ENCODE measurements around the gene AZU1.

The AZU1 gene

DNA sequence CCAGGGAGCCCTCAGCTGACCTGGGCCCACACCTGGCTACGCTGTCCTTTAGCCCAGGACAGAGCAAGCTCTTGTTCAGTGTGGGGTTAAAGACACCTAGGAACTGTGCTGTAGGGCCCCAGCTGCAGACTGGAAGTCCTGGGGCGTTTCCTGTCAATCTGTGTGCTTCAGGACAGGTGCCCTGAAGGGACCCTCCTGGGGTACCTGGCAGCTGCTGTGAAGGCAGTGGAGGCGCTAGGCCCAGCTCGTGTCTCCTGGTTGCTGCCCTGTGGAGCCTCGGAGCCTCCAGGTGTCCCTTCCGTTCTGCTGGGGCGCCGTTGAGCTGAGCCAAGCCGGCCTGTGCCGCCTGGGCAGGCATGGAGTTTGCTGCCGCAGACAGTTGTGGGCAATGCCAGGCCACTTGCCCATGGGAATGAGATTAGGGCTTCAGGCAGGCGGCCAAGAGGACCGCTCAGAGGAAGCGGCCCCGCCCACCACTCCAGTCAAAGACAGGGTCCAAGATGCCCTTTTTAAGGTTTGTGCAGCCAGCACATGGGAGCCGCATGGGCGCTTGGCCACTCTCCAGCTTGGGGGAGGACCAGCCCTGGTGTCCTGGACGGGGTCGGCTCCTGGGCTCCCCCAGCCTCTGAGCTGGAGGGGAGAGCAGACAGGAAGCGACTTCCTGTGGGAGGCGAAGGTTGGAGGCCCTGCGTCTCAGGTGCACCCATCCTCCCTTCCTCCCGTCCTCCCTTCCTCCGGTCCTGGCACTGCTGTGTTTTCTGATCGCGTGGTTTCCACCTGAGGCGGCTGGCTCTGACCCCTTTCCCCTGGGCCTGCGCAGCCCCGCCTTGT is 26.4 kb upstream of the AZU1 start:
- no peak for DNase-seq
- TF ChIP-seq POLR2A (IDR thresholded peaks at IDR 0.05; ENCODE audit: low read length) (no peak), GATA1 (IDR thresholded peaks at IDR 0.05; ENCODE audit: low read depth, low read length) (no peak)

DNA sequence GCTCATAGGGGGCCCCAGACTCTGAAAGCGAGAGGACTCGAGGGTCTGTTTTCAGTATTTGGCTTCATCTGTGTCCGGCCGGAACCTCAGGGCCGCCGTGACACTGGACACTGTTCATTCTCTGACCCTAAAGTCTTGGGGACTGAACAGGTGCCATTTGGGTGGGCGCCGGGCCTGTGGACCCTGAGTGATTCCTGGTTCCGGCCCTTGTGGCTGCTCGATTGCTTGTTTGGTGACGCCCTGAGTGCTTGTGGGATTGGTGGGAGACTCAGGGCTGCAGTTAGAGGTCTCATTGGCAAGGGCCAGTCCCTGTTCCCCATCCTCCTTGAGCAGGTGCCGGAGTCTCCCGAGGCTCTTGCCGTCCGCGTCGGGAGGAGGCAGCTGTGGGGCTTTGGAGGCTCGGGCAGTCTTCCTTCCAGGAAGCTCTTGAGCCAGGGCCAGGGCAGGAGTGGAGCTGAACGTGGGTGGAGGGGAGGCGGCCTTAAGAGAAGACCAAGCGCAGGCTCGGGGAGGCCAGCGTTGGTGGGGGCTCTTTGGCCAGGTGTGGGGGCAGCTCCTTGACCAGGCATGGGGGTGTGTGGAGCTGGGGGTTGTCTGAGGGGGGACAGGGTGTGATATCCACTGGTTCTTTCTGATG is 25.7 kb upstream of the AZU1 start:
- TF ChIP-seq GATA1 (IDR thresholded peaks at IDR 0.05; ENCODE audit: low read depth, low read length) (no peak), POLR2A (IDR thresholded peaks at IDR 0.05; ENCODE audit: low read length) (no peak)
- no peak for DNase-seq

DNA sequence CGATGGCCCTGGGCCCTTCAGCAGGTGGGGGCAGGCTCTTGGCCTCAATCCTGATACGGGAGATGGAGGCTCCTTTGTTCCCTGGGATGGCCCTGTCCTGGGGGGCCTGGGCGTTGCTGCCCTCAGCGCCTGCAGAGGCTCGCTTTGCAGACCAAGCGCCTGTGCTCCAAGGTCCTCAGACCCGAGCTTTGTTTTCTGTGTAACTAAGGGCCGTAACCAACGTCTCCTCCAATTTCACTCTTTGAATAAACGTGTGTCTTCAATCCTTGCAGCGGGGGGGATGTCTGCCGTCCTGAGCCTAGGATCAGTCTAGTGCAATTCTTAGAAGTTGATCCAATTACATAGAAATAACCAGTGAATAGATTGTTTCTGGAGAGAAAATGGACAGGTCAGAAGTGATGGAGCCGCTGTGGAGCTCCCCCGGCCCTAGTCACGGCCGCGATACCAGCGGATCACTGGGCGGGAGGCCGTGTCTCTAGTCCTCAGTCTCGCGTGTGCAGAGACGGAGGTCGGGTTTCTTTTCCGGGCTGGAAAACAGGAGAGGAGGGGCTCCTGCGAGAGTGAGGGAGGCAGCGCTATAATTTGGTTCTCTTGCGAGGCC is 25.0 kb upstream of the AZU1 start:
- DNase-seq: no peak
- TF ChIP-seq POLR2A (IDR thresholded peaks at IDR 0.05; ENCODE audit: low read length) (no peak), GATA1 (IDR thresholded peaks at IDR 0.05; ENCODE audit: low read depth, low read length) (no peak)

DNA sequence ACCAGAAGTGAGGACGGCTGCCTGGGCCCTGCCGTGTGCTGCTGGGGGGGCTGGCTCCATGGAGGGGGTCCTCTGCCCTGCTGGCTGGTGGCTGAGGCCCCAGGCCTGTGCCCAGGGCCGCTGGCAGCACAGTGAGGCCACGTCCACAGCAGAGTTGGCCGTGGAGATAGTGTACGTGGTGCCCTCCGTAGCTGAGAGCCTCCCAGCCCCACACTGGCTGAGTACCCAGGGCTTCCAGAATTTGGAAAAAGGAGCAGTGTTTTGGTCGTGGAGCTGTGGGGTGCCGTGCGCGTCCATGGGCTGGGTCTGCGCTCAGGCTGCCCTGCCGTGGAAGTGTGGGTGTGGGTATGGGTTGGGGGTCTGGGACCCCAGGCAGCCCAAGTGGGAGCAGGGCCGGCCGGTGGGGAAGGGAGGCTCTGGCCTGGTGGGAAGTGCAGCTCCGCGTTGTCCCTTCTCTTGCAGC is 24.5 kb upstream of the AZU1 start:
- no peak for DNase-seq
- TF ChIP-seq GATA1 (IDR thresholded peaks at IDR 0.05; ENCODE audit: low read depth, low read length) (no peak), POLR2A (IDR thresholded peaks at IDR 0.05; ENCODE audit: low read length) (no peak)

DNA sequence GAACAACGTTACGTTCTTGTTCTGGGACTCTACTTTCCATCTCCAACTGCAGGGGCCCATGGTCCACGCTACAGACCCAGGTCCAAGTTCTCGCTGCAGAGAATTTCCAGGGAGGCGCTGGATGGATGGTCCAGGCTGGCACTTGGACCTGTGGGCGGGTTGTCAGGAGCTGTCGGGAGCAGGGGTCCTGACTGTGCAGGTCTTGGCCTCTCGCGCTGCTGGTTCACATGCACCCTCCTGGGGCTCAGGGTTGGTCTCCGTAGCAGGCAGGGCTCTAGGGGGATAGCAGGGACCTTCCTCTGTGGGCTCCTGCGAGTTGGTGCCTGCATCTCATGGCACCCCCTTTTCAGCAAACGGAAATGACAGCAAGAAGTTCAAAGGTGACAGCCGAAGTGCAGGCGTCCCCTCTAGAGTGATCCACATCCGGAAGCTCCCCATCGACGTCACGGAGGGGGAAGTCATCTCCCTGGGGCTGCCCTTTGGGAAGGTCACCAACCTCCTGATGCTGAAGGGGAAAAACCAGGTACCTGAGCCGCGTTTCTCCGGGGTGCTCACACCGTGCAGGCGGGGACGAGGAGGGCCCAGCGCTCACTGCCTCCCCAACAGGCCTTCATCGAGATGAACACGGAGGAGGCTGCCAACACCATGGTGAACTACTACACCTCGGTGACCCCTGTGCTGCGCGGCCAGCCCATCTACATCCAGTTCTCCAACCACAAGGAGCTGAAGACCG is 23.8 kb upstream of the AZU1 start:
- TF ChIP-seq POLR2A (IDR thresholded peaks at IDR 0.05; ENCODE audit: low read length) (no peak), GATA1 (IDR thresholded peaks at IDR 0.05; ENCODE audit: low read depth, low read length) (no peak)
- no peak for DNase-seq

DNA sequence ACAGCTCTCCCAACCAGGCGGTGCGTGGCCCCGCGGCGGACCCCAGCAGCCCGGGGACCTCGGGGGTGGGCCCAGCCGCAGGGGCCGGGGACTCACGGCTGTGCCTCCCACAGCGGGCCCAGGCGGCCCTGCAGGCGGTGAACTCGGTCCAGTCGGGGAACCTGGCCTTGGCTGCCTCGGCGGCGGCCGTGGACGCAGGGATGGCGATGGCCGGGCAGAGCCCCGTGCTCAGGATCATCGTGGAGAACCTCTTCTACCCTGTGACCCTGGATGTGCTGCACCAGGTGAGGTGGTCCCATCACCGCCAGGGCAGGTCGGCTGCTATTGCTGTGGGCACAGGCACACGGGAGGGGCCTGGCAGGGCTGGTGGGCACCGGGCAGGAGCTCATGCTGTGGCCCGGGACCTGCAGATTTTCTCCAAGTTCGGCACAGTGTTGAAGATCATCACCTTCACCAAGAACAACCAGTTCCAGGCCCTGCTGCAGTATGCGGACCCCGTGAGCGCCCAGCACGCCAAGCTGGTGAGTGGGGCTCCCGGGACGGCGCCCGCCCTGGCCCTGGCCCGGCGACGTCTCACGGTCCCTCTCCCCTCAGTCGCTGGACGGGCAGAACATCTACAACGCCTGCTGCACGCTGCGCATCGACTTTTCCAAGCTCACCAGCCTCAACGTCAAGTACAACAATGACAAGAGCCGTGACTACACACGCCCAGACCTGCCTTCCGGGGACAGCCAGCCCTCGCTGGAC is 23.0 kb upstream of the AZU1 start:
- DNase-seq: no peak
- TF ChIP-seq POLR2A (IDR thresholded peaks at IDR 0.05; ENCODE audit: low read length) (no peak), GATA1 (IDR thresholded peaks at IDR 0.05; ENCODE audit: low read depth, low read length) (no peak)

DNA sequence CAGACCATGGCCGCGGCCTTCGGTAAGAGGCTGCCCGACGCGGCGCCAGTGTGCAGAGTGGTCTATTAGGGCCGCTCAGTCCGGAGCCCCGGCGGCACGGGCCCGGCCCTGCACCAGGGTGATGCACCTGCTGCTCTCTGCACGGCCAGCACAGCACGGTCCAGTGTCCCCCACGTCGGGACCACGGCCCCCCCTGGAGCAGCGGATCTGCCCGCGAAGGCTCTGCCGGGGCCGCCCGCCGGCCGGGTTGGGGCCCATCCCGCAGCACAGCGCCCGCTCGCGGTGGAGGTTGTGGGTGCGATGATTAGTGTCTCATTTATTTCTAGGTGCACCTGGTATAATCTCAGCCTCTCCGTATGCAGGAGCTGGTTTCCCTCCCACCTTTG is 22.5 kb upstream of the AZU1 start:
- TF ChIP-seq GATA1 (IDR thresholded peaks at IDR 0.05; ENCODE audit: low read depth, low read length) (no peak), POLR2A (IDR thresholded peaks at IDR 0.05; ENCODE audit: low read length) (no peak)
- no peak for DNase-seq

DNA sequence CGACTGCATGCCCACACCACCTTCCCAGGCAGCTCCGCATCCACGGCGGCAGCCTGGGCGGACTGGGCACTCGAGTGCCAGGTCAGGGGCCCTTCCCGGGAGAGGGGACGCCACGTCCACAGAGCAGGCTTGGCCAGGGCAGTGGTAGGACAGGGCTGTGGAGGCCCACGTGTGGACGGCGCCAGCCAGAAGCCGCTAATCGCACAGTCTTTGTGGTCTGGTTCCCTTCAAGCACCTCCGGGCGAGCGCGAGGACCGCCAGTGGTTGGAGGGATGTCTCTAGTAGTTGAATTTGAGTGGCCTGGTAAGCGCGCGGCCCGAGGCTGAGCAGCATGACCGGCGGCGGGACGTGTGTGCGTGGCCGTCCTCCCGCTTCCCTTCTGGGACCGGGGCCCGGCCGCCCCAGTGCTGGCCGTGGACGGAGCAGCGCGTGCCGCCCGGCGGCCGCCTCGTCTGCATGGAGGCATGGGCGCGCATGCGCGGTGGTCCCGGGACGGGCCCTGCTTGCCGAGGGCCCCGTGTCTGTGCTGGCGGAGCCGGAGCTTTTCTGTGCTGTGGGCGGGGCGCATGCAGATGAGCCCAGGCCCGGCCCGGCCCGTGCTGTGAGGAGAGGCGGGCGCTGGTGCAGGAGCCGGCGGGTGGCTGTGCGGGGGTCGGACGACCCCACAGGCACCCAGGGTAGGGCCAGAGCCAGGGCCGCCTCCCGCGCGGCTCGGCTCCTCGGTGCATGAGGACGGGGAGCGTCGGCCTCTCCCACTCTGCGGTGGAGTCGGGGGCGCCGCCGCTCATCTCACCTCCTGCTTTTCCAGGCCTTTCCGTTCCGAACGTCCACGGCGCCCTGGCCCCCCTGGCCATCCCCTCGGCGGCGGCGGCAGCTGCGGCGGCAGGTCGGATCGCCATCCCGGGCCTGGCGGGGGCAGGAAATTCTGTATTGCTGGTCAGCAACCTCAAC is 21.8 kb upstream of the AZU1 start:
- TF ChIP-seq GATA1 (IDR thresholded peaks at IDR 0.05; ENCODE audit: low read depth, low read length) (no peak), POLR2A (IDR thresholded peaks at IDR 0.05; ENCODE audit: low read length) (no peak)
- DNase-seq: no peak

DNA sequence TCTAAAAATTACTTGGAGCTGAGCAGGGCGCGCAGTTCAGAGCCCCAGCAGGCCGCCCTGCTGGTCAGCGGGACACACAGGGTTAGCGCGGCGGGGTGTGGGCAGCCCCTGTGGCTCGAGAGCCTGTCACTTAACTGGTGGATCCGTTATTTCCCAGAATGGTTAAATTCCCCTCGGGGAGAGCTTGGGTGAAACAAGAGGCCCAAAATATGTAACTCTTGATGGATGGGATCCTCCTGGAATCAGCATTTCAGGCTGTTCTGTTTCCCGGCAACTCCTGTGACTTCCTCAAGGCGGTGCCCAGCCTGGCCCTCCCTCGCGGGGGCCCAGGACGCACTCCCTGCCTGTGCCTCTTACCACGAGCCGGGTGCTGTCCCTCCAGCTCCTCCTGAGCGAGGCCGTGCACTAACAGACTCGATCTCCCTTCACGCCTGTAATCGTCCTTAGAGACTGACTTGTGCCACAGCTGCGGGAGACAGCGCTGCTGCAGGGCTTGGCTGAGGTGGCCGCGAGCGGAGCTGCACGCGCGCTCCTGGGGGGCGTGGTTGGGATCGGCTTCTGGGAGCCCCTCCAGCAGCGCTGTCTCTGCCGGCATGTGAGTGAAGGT is 20.7 kb upstream of the AZU1 start:
- DNase-seq: no peak
- TF ChIP-seq GATA1 (IDR thresholded peaks at IDR 0.05; ENCODE audit: low read depth, low read length): no peak
- TF ChIP-seq POLR2A (IDR thresholded peaks at IDR 0.05; ENCODE audit: low read length): no peak

DNA sequence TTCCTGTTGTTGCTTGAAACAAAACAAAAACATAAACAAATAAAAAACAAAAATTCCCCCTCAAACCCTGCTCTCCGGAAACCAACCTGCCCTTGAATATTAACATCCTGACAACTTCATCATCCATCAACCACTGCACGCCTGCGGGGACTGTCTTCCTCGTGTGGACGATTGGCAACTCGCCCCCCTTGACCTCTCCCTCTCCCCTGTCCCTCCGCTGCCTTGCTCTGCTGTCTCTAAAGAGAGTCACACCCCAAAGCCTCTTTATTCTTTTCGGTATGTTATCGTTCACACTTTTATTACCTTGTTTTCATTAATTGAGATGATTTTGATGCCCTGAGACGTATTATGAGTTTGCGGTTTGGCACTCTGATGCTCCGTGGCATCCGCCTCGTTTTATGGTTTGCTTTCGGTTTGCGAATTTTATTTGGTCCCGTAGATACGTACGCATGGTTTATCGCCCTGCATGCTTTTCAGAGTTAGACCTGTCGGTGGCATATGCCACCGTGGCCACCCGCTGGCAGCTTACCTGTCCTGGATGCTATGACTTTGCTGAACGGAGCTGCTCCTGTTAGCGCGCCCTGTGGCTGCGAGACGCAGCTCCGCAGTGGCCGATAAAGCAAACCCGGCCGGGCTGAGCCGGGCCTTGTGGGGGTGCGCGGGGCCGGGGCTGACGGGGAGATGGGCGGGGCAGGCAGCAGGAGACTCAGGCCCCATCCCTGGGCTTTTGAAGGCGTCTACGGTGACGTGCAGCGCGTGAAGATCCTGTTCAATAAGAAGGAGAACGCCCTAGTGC is 19.8 kb upstream of the AZU1 start:
- DNase-seq: no peak
- TF ChIP-seq GATA1 (IDR thresholded peaks at IDR 0.05; ENCODE audit: low read depth, low read length): no peak
- TF ChIP-seq POLR2A (IDR thresholded peaks at IDR 0.05; ENCODE audit: low read length): no peak

DNA sequence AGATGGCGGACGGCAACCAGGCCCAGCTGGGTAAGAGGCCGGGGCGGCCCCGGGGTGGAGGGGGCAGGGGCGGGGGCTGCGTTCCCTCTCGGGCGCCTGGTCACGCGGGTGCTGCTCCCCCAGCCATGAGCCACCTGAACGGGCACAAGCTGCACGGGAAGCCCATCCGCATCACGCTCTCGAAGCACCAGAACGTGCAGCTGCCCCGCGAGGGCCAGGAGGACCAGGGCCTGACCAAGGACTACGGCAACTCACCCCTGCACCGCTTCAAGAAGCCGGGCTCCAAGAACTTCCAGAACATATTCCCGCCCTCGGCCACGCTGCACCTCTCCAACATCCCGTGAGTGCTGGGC is 19.2 kb upstream of the AZU1 start:
- TF ChIP-seq GATA1 (IDR thresholded peaks at IDR 0.05; ENCODE audit: low read depth, low read length) (no peak), POLR2A (IDR thresholded peaks at IDR 0.05; ENCODE audit: low read length) (no peak)
- no peak for DNase-seq

All from erythroblast (primary cell).